Astrocyte (in vitro differentiated cells and primary cell): ENCODE results near the gene PLA2G2F. TPM values are rescaled to one million over a fixed set of nuclear protein-coding genes. Genes with fewer than 3 reads are reported as not detected.

Experiments used
- DNase-seq: peaks from one replicate; pipeline ENCODE4 v3.0.0-alpha.2; 2010; ENCODE audit warnings: low read depth
- FAIRE-seq: peaks from 2 replicates; lab custom pipeline; 2011; peaks lifted over from hg19 to GRCh38; lab: Jason Lieb, UNC
- H2AFZ ChIP-seq: 2 replicates; pipeline ENCODE4 v1.6.0; 2012; ENCODE audit warnings: low read depth, low read length, inconsistent platforms
- H3K27ac ChIP-seq: 2 replicates; pipeline ENCODE4 v1.5.1; 2011; ENCODE audit warnings: low read depth, low read length, inconsistent platforms
- H3K27me3 ChIP-seq: 2 replicates; pipeline ENCODE4 v1.6.0; 2011; ENCODE audit warnings: low read length, inconsistent platforms; ENCODE audit not compliant: insufficient read depth
- H3K36me3 ChIP-seq: 2 replicates; pipeline ENCODE4 v1.5.1; 2011; ENCODE audit warnings: low read length, inconsistent platforms; ENCODE audit not compliant: insufficient read depth
- H3K4me1 ChIP-seq: 2 replicates; pipeline ENCODE4 v1.5.1; 2011; ENCODE audit warnings: low read length, inconsistent platforms; ENCODE audit not compliant: insufficient read depth
- H3K4me2 ChIP-seq: 2 replicates; pipeline ENCODE4 v1.6.0; 2012; ENCODE audit warnings: low read length, inconsistent platforms
- H3K4me3 ChIP-seq: 2 replicates; pipeline ENCODE4 v1.5.1; 2011; ENCODE audit warnings: low read depth, mild to moderate bottlenecking, low read length, inconsistent platforms; ENCODE audit not compliant: insufficient read depth
- H3K79me2 ChIP-seq: 2 replicates; pipeline ENCODE4 v1.6.0; 2012; ENCODE audit warnings: mild to moderate bottlenecking, low read length, inconsistent platforms; ENCODE audit not compliant: insufficient read depth
- H3K9ac ChIP-seq: 2 replicates; pipeline ENCODE4 v1.6.0; 2012; ENCODE audit warnings: mild to moderate bottlenecking, low read length, inconsistent platforms
- H3K9me3 ChIP-seq: 2 replicates; pipeline ENCODE4 v1.5.1; 2012; ENCODE audit warnings: low read depth, mild to moderate bottlenecking, low read length, inconsistent platforms; ENCODE audit not compliant: insufficient read depth
- H4K20me1 ChIP-seq: 2 replicates; pipeline ENCODE4 v1.6.0; 2012; ENCODE audit warnings: low read length, inconsistent platforms; ENCODE audit not compliant: insufficient read depth
- H3K27ac Mint-ChIP-seq: one replicate; pipeline ENCODE4 v1.8.0; 2021; ENCODE audit warnings: mild to moderate bottlenecking, mixed read lengths; ENCODE audit not compliant: unreplicated experiment
- H3K27me3 Mint-ChIP-seq: one replicate; pipeline ENCODE4 v1.8.0; 2021; ENCODE audit warnings: low read depth, mixed read lengths; ENCODE audit not compliant: unreplicated experiment
- H3K36me3 Mint-ChIP-seq: one replicate; pipeline ENCODE4 v1.8.0; 2021; ENCODE audit warnings: low read depth, mixed read lengths; ENCODE audit not compliant: unreplicated experiment
- H3K4me1 Mint-ChIP-seq: one replicate; pipeline ENCODE4 v1.8.0; 2021; ENCODE audit warnings: low read depth, mixed read lengths; ENCODE audit not compliant: unreplicated experiment
- H3K4me3 Mint-ChIP-seq: one replicate; pipeline ENCODE4 v1.8.0; 2021; ENCODE audit warnings: mild to moderate bottlenecking, moderate library complexity, mixed read lengths; ENCODE audit not compliant: unreplicated experiment
- H3K9me3 Mint-ChIP-seq: one replicate; pipeline ENCODE4 v1.8.0; 2021; ENCODE audit warnings: mild to moderate bottlenecking, mixed read lengths; ENCODE audit not compliant: unreplicated experiment
- EZH2 ChIP-seq: IDR thresholded peaks from 2 replicates; pipeline ENCODE4 v1.6.1; 2012; ENCODE audit warnings: mild to moderate bottlenecking, low read length, inconsistent platforms; ENCODE audit not compliant: insufficient read depth
- total RNA-seq: library from RNA; stranded (reverse); gene quantifications from 2 replicates; pipeline ENCODE4 v1.2.1, GENCODE V29; 2021
- TF ChIP-seq, protein P1 (sequence below): IDR thresholded peaks from 2 replicates; pipeline ENCODE4 v1.5.1; 2011; ENCODE audit warnings: low read depth, mild to moderate bottlenecking, inconsistent platforms, low read length, moderate library complexity; ENCODE audit not compliant: insufficient read depth

The PLA2G2F gene
- total RNA-seq, 1 donor from 2014 or later, result 0.23 TPM

DNA sequence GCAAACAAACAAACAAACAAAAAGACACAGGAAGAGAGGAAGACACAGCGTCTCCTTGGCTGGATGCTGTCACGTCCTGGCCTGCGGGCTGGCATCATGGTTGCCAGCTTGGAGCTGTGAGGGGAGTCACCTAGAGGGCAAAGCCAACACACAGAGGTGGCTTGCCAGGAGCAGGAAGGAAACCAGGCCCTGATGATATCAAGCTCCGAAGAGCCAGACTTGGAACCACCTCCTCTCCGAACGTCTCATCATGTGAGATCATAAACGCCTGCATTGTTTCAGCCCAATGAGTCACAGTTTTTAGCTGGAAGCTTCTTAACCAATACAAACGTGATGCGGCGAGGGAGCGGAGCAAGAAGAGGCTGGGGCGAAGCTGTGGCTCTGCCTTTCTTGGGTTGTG is 28.4 kb upstream of the PLA2G2F start:
- no peak overlapping the region for H3K4me3 Mint-ChIP-seq
- peaks cover 14% of the 10 kb centered on the region for H3K27me3 Mint-ChIP-seq
- H3K36me3 Mint-ChIP-seq, result peaks cover 2% of the 10 kb centered on the region
- TF ChIP-seq EZH2, result no peak
- TF ChIP-seq, protein P1, sequence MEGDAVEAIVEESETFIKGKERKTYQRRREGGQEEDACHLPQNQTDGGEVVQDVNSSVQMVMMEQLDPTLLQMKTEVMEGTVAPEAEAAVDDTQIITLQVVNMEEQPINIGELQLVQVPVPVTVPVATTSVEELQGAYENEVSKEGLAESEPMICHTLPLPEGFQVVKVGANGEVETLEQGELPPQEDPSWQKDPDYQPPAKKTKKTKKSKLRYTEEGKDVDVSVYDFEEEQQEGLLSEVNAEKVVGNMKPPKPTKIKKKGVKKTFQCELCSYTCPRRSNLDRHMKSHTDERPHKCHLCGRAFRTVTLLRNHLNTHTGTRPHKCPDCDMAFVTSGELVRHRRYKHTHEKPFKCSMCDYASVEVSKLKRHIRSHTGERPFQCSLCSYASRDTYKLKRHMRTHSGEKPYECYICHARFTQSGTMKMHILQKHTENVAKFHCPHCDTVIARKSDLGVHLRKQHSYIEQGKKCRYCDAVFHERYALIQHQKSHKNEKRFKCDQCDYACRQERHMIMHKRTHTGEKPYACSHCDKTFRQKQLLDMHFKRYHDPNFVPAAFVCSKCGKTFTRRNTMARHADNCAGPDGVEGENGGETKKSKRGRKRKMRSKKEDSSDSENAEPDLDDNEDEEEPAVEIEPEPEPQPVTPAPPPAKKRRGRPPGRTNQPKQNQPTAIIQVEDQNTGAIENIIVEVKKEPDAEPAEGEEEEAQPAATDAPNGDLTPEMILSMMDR, result no peak
- H3K4me1 ChIP-seq, result peaks cover 9% of the 10 kb centered on the region
- no peaks in the 10 kb centered on the region for H3K36me3 ChIP-seq
- H3K27ac Mint-ChIP-seq, result peak overlapping the region; percentile 18
- no peak overlapping the region for H3K4me3 ChIP-seq
- H3K9ac ChIP-seq, result no peak overlapping the region
- H4K20me1 ChIP-seq, result no peaks in the 10 kb centered on the region
- peaks cover 3% of the 10 kb centered on the region for H3K9me3 Mint-ChIP-seq
- no peaks in the 10 kb centered on the region for H3K79me2 ChIP-seq
- FAIRE-seq (no peak), DNase-seq (peak; percentile 93)
- peak overlapping the region; percentile 42 for H3K27ac ChIP-seq
- peak overlapping the region; percentile 30 for H3K4me2 ChIP-seq
- no peaks in the 10 kb centered on the region for H3K9me3 ChIP-seq
- peak overlapping the region; percentile 57 for H2AFZ ChIP-seq
- H3K27me3 ChIP-seq, result no peaks in the 10 kb centered on the region
- peaks cover 14% of the 10 kb centered on the region for H3K4me1 Mint-ChIP-seq

DNA sequence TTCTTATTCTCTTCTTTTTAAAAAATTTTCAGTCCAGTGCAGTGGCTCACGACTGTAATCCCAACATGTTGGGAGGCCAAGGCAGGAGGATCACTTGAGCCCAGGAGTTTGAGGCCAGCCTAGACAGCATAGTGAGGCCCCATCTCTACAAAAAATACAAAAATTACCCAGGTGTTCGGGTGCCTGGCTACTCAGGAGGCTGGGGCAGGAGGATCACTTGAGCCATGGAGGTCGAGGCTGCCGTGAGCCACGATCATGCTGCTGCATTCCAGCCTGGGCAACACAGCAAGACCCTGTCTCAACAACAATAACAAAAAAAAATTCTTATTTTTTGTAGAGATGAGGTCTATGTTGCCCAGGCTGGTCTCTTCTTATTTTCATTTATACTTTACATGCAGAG is 27.7 kb upstream of the PLA2G2F start:
- H3K27me3 ChIP-seq, result no peaks in the 10 kb centered on the region
- H3K4me3 ChIP-seq, result no peak overlapping the region
- no peaks in the 10 kb centered on the region for H3K9me3 ChIP-seq
- Mint-ChIP-seq H3K27me3 (peaks cover 14% of the 10 kb centered on the region), H3K27ac (no peak overlapping the region), H3K36me3 (peaks cover 2% of the 10 kb centered on the region), H3K9me3 (peaks cover 3% of the 10 kb centered on the region), H3K4me3 (no peak overlapping the region), H3K4me1 (peaks cover 14% of the 10 kb centered on the region)
- no peak overlapping the region for H3K9ac ChIP-seq
- no peaks in the 10 kb centered on the region for H3K79me2 ChIP-seq
- TF ChIP-seq EZH2, result no peak
- TF ChIP-seq, protein P1, result no peak
- DNase-seq, result no peak
- H3K27ac ChIP-seq, result no peak overlapping the region
- no peaks in the 10 kb centered on the region for H3K36me3 ChIP-seq
- no peak overlapping the region for H3K4me2 ChIP-seq
- H3K4me1 ChIP-seq, result peaks cover 9% of the 10 kb centered on the region
- no peaks in the 10 kb centered on the region for H4K20me1 ChIP-seq
- no peak for FAIRE-seq
- H2AFZ ChIP-seq, result no peak overlapping the region

DNA sequence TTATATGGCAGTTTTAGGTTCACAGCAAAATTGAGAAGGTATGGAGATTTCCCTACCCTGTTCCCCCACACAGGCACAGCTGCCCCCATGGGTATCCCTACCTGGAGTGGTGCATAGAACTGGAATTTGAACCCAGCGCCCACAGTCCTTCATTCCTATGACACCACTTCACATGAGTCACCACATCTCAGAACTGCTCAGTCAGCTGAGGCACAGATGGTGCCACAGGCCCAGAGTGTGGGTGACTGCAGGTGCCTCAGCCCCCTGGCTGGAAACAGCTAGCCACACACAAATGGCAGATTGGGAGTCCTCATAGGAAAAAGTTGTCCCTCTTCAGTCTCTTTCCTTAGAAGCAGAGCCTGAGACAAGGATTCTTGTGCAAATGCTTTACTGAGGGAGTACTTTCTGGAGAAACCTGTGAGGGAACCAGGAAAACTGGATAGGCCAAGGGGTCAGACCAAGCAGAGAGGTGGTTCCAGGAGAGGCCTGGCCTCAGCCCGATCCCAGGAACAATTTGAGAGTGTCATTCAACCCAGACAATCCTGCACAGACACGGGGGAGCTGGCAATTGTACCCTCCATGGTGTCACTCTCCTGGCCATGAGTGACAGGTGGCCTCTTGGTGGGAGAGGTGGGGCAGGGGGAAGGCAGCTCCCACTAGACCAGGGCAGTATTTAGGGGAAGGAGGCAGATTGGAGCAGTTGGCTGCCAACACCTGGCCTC is 26.7 kb upstream of the PLA2G2F start:
- Mint-ChIP-seq H3K27ac (no peak overlapping the region), H3K36me3 (peaks cover 2% of the 10 kb centered on the region), H3K27me3 (peaks cover 18% of the 10 kb centered on the region), H3K4me3 (no peak overlapping the region), H3K9me3 (peaks cover 3% of the 10 kb centered on the region), H3K4me1 (peaks cover 14% of the 10 kb centered on the region)
- Histone ChIP-seq H2AFZ (no peak overlapping the region), H3K27ac (no peak overlapping the region), H3K36me3 (no peaks in the 10 kb centered on the region), H3K9ac (no peak overlapping the region), H3K79me2 (no peaks in the 10 kb centered on the region), H3K9me3 (no peaks in the 10 kb centered on the region), H3K27me3 (no peaks in the 10 kb centered on the region), H3K4me2 (no peak overlapping the region), H3K4me1 (peaks cover 9% of the 10 kb centered on the region), H3K4me3 (no peak overlapping the region), H4K20me1 (no peaks in the 10 kb centered on the region)
- no peak for TF ChIP-seq EZH2
- TF ChIP-seq, protein P1, result no peak
- FAIRE-seq (no peak), DNase-seq (peak; percentile 42)
